ENCODE data around the gene SESN1.
A peak's percentile ranks its signal among the peaks of the same experiment; 100 is the strongest.
"Not testable (repeated sequence)": the region's sequence is repeated elsewhere in the genome, so short reads cannot be mapped to it uniquely, and the experiment has no call there.

Gene SESN1

DNA sequence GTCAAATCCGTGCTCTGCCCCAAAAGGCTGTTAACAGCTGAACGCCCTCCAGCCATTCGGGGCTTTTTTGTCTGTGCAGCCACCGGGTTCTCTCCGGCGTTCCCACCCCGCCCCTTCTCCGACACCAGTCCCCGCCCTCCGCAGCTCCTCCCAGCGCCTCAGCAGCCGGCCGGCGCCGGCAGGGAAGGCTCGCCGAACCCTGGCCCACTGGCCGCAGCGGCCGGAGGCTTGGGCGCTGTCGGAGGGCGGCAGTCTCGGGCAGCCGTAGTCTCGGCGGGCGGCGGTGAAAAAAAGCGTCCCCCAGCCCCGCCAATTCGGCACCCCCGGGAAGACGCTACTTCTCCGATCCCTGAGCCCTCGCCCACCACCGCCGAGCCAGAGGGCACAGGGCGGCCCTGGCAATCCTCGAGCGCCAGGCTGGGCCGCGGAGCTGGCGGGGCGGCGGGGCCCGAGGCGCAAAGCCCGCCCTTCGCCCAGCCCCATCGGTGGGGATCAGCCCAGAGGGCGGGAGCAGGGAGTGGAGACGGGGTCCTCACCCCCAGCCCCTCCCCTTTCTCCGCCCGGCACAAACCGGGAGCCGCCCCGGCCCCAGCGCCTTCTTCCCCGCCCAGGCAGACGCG lies at the start of gene SESN1:
SESN1 (minus strand) TSS at position 431 of the 620 bp plus-strand sequence. CDS start 773 bp downstream, outside the sequence.
- DNase-seq (ENCODE audit: low read depth), result peak; percentile 36

DNA sequence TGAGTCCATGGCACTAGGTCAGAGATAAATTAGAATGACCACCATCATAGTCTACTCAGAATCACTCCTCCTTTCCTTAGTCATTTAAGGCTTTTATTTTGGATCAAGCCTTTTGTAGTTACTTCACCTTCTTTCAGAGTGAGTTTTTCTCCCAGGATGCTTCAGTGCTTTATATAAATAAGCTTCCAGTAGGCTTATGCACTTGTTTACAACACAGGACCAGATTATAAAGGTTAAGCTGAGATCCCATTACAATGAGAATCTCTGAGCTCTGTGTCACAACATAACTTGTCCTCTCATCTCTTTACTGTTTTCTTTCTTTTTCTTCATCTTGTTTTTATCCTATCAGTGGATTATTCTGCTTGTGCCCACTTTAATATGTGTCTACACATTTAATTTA lies 48.5 kb upstream of the SESN1 start:
- DNase-seq (ENCODE audit: low read depth), result no peak

DNA sequence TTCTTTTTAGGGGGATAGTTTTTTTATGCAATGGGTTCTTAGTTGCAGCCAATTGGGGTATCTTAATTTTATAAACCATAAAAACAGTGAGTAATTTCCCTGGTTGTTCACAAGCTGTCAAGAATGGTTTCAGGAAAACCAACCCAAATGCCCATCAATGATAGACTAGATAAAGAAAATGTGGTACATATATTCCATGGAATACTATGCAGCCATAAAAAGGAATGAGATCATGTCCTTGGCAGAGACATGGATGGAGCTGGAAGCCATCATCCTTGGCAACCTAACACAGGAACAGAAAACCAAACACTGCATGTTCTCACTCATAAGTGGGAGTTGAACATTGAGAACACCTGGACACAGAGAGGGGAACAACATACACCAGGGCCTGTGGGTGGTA lies 47.4 kb upstream of the SESN1 start:
- not testable (repeated sequence) for DNase-seq (ENCODE audit: low read depth)

DNA sequence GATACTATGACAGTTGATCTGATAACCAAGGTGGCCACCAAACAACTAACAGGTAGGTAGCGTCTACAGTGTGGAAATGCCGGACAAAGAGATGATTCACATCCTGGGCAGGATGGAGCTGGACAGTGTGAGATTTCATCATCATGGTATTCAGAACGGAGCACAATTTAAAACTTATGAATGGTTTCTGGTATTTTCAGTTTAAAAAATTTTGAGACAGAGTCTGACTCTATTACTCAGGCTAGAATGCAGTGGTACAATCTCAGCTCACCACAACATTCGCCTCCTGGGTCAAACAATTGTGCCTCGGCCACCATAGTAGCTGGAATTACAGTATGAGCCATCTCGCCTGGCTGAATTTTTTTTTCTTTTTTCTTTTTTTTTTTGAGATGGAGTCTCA lies 44.5 kb upstream of the SESN1 start:
- DNase-seq (ENCODE audit: low read depth), result no peak

DNA sequence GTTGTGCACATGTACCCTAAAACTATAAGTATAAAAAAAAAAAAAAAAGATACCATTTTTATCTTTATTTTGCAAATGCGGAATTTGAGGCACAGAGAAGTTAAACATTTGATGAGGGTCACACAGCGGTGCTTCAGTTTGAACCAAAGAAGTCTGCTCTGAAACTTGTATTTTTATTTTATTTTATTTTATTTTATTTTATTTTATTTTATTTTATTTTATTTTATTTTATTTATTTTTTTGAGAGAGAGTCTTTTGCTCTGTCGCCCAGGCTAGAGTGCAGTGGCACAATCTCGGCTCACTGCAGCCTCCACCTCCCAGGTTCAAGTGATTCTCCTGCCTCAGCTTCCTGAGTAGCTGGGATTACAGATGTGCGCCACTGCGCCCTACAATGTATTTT lies 41.9 kb upstream of the SESN1 start:
- DNase-seq (ENCODE audit: low read depth), result not testable (repeated sequence)

GRCh38 chr6:109136039-109136438 lies 41.4 kb upstream of the SESN1 start:
- DNase-seq (ENCODE audit: low read depth), result not testable (repeated sequence)

- DNase-seq (ENCODE audit: low read depth), result not testable (repeated sequence)
Observed at GRCh38 chr6:109135600-109135999, 41.0 kb upstream of the SESN1 start.

GRCh38 chr6:109130065-109130464 lies 35.4 kb upstream of the SESN1 start:
- DNase-seq (ENCODE audit: low read depth), result no peak

- no peak for DNase-seq (ENCODE audit: low read depth)
Observed at GRCh38 chr6:109125504-109125903, 30.9 kb upstream of the SESN1 start.

- DNase-seq (ENCODE audit: low read depth), result no peak
Observed at GRCh38 chr6:109124219-109124618, 29.6 kb upstream of the SESN1 start.

GRCh38 chr6:109121411-109121810 lies 26.8 kb upstream of the SESN1 start:
- no peak for DNase-seq (ENCODE audit: low read depth)

DNA sequence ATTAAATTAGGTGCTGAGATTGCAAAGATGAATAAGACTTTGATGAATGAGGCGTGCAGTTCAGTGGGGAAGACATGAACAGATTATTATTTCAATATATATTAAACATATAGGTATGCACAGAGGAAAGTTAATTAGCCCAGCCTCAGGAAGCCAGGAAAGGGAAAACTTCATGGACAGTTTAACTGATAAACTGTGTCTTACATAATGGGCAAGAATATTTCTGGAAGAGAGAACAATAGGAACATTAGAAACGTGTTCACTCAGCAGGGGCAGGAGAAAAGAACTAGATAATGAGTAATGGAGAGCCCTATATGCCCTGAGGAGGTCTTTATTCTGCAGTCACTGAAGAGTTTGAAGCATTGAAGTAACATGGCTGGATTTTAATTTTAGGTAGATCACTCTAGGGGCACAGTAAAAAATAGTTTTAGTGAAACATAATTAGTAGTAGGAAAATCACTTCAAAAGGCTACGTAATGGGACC lies 24.3 kb upstream of the SESN1 start:
- no peak for DNase-seq (ENCODE audit: low read depth)

DNA sequence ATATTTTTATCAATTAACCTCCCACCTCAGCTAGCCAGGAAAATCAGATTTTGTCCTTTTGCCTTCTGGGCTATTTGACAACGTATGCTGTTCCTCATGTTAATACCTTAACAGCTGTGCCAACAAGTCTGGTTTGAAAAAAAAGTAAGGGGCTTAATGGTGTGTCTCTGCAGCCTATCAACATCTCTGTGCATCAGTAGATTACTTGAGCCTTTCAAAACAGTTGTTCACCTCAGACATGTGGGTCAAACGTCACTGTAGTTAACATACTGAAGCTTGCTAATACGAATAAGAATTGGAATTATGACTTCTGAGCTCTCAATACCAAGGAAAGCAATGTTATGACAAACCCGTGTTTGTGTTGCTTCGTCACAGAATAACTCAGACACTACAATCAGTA lies 23.7 kb upstream of the SESN1 start:
- no peak for DNase-seq (ENCODE audit: low read depth)

DNA sequence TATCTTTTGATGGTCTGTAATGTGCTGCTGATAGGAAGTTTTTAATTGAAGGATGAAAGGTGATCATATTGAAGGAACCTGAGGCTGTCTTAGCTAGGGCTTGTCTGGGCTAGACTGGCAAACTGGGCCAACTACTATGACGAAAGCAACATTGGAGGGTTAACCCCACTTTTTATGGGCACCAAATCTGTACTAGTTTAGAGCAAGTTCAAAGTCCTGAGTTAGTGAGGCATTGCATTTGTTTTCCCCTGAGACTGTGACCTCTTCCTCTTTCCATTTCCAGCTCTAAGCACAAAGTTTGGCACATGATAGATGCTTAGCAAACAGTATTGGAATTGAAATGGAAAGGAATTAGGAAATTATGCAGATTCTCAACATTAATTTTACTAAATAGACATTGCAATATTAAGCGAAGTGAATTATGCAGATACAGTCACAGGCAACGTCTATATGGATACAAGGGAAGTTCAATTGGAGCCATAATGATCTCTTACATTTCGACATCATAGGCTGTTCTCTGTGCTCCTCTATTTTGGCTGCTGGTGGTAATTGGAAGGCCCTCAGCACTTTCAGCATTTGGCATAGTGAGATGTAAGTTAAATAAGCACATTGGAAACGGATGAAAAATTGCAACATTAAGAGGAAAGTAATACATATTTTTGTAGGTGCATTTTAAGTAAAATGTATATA lies 22.8 kb upstream of the SESN1 start:
- DNase-seq (ENCODE audit: low read depth), result no peak

DNA sequence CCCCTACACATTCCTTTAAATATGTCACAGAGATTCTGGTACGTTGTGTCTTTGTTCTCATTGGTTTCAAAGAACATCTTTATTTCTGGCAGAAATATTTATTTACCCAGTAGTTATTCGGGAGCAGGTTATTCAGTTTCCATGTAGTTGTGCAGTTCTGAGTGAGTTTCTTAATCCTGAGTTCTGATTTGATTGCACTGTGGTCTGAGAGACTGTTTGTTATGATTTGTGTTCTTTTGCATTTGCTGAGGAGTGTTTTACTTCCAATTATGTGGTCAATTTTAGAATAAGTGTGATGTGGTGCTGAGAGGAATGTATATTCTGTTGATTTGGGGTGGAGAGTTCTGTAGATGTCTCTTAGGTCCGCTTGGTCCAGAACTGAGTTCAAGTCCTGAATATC lies 18.0 kb upstream of the SESN1 start:
- DNase-seq (ENCODE audit: low read depth), result not testable (repeated sequence)

DNA sequence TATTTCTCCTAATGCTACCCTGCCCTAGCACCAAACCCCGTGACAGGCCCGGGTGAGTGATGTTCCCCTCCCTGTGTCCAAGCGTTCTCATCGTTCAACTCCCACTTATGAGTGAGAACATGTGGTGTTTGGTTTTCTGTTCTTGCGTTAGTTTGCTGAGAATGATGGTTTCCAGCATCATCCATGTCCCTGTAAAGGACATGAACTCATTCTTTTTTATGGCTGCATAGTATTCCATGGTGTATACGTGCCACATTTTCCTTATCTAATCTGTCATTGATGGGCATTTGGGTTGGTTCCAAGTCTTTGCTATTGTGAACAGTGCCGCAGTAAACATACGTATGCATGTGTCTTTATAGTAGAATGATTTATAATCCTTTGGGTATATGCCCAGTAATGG lies 15.0 kb upstream of the SESN1 start:
- not testable (repeated sequence) for DNase-seq (ENCODE audit: low read depth)

DNA sequence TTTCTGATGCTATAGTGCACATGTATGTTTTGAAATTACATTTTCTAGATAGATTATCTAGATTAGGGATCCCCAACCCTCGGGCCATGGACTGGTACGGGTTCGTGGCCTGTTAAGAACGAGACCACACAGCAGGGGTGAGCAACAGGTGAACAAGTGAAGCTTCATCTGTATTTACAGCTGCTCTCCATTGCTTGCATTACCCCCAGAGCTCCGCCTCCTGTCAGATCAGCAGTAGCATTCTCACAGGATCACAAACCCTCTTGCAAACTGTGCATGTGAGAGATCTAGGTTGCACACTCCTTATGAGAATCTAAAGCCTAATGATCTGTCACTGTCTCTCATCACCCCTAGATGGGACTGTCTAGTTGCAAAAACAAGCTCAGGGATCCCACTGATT lies 11.0 kb upstream of the SESN1 start:
- DNase-seq (ENCODE audit: low read depth), result no peak

DNA sequence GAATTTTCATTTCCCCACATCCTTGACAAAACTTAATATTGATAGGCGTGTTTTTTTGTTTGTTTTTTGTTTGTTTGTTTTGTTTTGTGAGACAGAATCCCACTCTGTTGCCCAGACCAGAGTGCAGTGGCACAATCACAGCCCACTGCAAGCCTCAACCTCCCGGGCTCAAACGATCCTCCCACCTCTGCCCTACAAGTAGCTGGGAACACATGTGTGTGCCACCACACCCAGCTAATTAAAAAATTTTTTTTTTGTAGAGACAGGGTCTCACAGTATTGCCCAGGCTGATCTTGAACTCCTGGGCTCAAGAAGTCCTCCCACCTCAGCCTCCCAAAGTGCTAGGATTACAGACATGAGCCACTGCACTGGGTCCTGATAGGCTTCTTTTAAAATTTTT lies 9.9 kb upstream of the SESN1 start:
- DNase-seq (ENCODE audit: low read depth), result no peak

GRCh38 chr6:109103942-109104341 lies 9.3 kb upstream of the SESN1 start:
- no peak for DNase-seq (ENCODE audit: low read depth)

DNA sequence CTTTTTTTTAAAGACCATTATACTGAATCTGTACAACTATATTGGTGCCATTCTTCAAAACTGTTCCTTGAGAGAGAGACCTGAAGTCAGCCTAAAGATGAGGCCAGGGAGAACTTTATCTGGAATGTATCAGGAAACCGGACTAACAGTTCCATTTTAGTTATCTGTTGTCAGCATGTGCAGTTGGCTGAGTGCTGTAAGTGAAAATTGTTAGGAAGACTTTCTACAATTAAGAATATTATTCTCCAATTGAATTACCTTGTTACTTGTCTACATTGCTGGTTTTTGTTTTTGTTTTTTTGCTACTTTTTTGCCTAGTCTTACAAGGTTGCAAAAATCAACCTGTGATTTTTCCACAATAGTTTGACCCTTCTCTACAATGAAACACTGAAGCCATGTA lies 8.1 kb upstream of the SESN1 start:
- no peak for DNase-seq (ENCODE audit: low read depth)

GRCh38 chr6:109097661-109098060 lies 3.0 kb upstream of the SESN1 start:
- DNase-seq (ENCODE audit: low read depth), result no peak

DNA sequence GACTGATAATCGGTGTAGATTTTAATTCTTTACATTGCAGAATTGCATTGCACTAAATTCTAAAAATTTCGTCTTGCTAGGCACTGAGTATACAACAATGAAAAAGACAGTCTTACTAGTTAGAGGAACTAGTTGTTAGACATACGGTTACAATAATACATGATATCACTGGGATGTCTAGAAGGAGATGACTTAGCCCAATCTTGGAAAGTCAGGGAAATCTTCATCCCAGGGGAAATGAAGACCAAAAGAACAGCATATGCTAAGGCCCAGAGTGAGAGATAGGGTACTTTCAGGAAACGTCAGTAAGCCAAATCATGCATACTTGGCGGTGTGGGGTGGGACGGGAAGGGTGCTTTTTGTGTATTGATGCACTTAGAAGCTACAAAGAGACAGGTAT lies 1.6 kb upstream of the SESN1 start:
- no peak for DNase-seq (ENCODE audit: low read depth)

DNA sequence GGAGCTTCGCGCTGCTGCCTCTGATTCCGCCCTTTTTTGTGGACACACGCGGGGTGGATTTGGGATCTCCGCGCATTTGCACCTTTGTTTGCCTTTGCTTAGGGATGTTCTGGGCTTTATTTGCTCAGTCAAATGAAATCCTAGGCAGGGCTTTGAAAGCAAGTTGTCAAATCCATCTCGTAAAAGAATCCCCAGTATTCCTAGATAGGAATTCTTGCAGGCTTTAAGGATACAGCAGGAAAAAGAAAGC lies 1.1 kb upstream of the SESN1 start:
- DNase-seq (ENCODE audit: low read depth), result no peak
